Peyer's patch (tissue), 4 donors: ENCODE measurements around the gene OR2T8. TPM values are rescaled to one million over a fixed set of nuclear protein-coding genes. Genes with fewer than 3 reads are reported as not detected.

ENCODE experiments used
- DNase-seq, 3 donors: peaks; one replicate each; pipeline ENCODE4 v3.0.0-alpha.2; 2017 to 2019
- H3K27ac ChIP-seq, 4 donors: fragments of 200-600 bp; sonication (generic); one replicate each; pipeline ENCODE4 v1.5.1; 2016 to 2019
- H3K27me3 ChIP-seq, 2 donors: fragments of 200-600 bp; sonication (generic); one replicate each; pipeline ENCODE4 v1.5.1; 2019
- H3K36me3 ChIP-seq, 3 donors: fragments of 200-600 bp; sonication (generic); one replicate each; pipeline ENCODE4 v1.5.1; 2016 to 2019
- H3K4me1 ChIP-seq, 4 donors: fragments of 200-600 bp; sonication (generic); one replicate each; pipeline ENCODE4 v1.5.1; 2016 to 2019
- H3K4me3 ChIP-seq, 4 donors: fragments of 200-600 bp; sonication (generic); 1 replicate in 3 of 4; 2 replicates in 1 of 4; pipeline ENCODE4 v1.5.1; 2016 to 2019; ENCODE audit warnings: mild to moderate bottlenecking in 1 of 4
- H3K9me3 ChIP-seq, 4 donors: fragments of 200-600 bp; sonication (generic); one replicate each; pipeline ENCODE4 v1.5.1; 2016 to 2019; ENCODE audit warnings: mild to moderate bottlenecking in 1 of 4
- CTCF ChIP-seq, 6 experiments: fragments of 450-650 bp in 4 of 6; fragments of 200-600 bp in 2 of 6; sonication (generic) in 1 of 6; IDR thresholded peaks; one replicate each; pipeline ENCODE4 v1.5.1; 2017 to 2019; ENCODE audit warnings: antibody characterized with exemption in 6 of 6, mild to moderate bottlenecking in 3 of 6, moderate library complexity in 1 of 6
- POLR2A ChIP-seq, 2 donors: fragments of 450-650 bp; IDR thresholded peaks; one replicate each; pipeline ENCODE4 v1.5.1; 2017; ENCODE audit warnings: antibody characterized with exemption in 2 of 2, mild to moderate bottlenecking in 2 of 2, moderate library complexity in 2 of 2
- total RNA-seq, 4 donors: library from RNA; depleted of rRNA; stranded (reverse); fragments of >200 nt; gene quantifications; one replicate each; pipeline ENCODE4 v1.1.0, GENCODE V29; 2016

The OR2T8 gene
- total RNA-seq, 4 donors from 2014 or later = not detected

DNA sequence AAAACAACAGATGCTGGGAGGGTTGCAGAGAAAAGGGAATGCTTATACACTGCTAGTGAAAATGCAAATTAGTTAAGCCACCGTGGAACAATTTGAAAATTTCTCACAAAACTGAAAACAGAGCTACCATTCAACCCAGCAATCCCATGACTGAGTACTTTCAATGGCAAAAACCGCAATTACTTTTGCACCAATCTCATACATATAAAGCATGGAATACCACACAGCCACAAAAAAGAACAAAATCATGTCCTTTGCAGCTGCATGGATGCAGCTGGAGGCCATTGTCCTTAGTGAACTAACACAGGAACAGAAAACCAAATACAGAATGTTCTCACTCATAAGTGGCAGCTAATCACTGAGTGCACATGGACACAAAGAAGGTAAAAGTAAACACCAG lies 6.3 kb upstream of the OR2T8 start:
- no peak overlapping the region for H3K27ac ChIP-seq
- peaks cover 0 to 3% (median 0%) of the 10 kb centered on the region in 4 donors for H3K9me3 ChIP-seq
- no peaks in the 10 kb centered on the region for H3K36me3 ChIP-seq
- H3K27me3 ChIP-seq = no peaks in the 10 kb centered on the region
- no peak for DNase-seq
- TF ChIP-seq CTCF (IDR thresholded peaks at IDR 0.05) = no peak
- TF ChIP-seq POLR2A (IDR thresholded peaks at IDR 0.05) = no peak
- no peaks in the 10 kb centered on the region for H3K4me1 ChIP-seq
- no peak overlapping the region for H3K4me3 ChIP-seq

- Histone ChIP-seq H3K9me3 (peaks cover 0 to 3% (median 0%) of the 10 kb centered on the region in 4 donors), H3K4me1 (no peaks in the 10 kb centered on the region), H3K36me3 (no peaks in the 10 kb centered on the region), H3K27me3 (no peaks in the 10 kb centered on the region), H3K4me3 (no peak overlapping the region), H3K27ac (no peak overlapping the region)
- DNase-seq = no peak
- TF ChIP-seq POLR2A (IDR thresholded peaks at IDR 0.05) = no peak
- no peak for TF ChIP-seq CTCF (IDR thresholded peaks at IDR 0.05)
Observed at GRCh38 chr1:247914941-247915662, 5.0 kb upstream of the OR2T8 start.

DNA sequence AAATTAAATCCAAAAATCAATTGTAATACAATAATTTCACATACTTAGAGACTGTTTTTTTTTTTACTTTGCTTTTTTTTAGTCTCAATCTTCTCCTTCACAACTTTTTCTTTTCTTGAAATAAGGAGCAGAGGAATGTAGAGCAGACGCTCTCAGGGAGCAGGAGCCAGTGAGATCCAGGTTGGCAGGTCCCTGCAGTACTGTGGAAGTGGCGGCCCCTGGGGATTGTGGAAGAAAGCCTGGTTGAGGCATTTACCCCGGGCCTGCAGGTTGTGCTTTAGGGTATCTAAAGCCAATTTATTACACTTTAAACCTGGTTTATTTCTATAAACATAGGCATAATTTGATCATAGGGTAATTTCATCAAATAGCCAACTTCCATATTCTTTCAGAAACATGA lies 3.9 kb downstream of the OR2T8 start:
- no peaks in the 10 kb centered on the region for H3K9me3 ChIP-seq
- H3K27me3 ChIP-seq = no peaks in the 10 kb centered on the region
- H3K4me1 ChIP-seq = no peaks in the 10 kb centered on the region
- H3K36me3 ChIP-seq = no peaks in the 10 kb centered on the region
- TF ChIP-seq POLR2A (IDR thresholded peaks at IDR 0.05) = no peak
- TF ChIP-seq CTCF (IDR thresholded peaks at IDR 0.05) = no peak
- no peak for DNase-seq
- H3K4me3 ChIP-seq = no peak overlapping the region
- H3K27ac ChIP-seq = no peak overlapping the region

GRCh38 chr1:247924868-247925267 lies 4.8 kb downstream of the OR2T8 start, which contains the start of gene OR2AJ1:
OR2AJ1 (plus strand) TSS chr1:247924889; CDS start chr1:247933769, 8,880 bp downstream.
- TF ChIP-seq POLR2A (IDR thresholded peaks at IDR 0.05) (no peak), CTCF (IDR thresholded peaks at IDR 0.05) (no peak)
- H3K27ac ChIP-seq = no peak within 1 kb of the TSS
- no peaks in the 10 kb centered on the region for H3K27me3 ChIP-seq
- no peaks in the 10 kb centered on the region for H3K36me3 ChIP-seq
- H3K4me1 ChIP-seq = no peaks in the 10 kb centered on the region
- DNase-seq = no peak
- no peaks in the 10 kb centered on the region for H3K9me3 ChIP-seq
- no peak within 1 kb of the TSS for H3K4me3 ChIP-seq

DNA sequence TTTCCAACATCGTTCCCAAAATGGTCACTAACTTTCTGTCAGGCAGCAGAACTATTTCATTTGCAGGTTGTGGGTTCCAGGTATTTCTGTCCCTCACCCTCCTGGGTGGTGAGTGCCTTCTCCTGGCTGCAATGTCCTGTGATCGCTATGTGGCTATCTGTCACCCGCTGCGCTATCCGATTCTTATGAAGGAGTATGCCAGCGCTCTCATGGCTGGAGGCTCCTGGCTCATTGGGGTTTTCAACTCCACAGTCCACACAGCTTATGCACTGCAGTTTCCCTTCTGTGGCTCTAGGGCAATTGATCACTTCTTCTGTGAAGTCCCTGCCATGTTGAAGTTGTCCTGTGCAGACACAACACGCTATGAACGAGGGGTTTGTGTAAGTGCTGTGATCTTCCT lies 13.9 kb downstream of the OR2T8 start:
- no peak overlapping the region for H3K27ac ChIP-seq
- no peak for DNase-seq
- no peak for TF ChIP-seq POLR2A (IDR thresholded peaks at IDR 0.05)
- TF ChIP-seq CTCF (IDR thresholded peaks at IDR 0.05) = no peak
- no peak overlapping the region for H3K4me3 ChIP-seq
- no peaks in the 10 kb centered on the region for H3K36me3 ChIP-seq
- H3K4me1 ChIP-seq = no peaks in the 10 kb centered on the region
- H3K27me3 ChIP-seq = no peaks in the 10 kb centered on the region
- peaks cover 0 to 6% (median 0%) of the 10 kb centered on the region in 4 donors for H3K9me3 ChIP-seq
